Adrenal gland (tissue), 5 donors: ENCODE results near the gene HCRT.

Experiments used
- CTCF ChIP-seq, 6 experiments: fragments of 450-650 bp in 4 of 6; fragments of 200-600 bp in 2 of 6; sonication (generic) in 1 of 6; IDR thresholded peaks; 1 replicate in 5 of 6; 2 replicates in 1 of 6; pipeline versions ENCODE4 v1.5.1 to v1.8.0; 2016 to 2021; ENCODE audit warnings: antibody characterized with exemption in 6 of 6, mild to moderate bottlenecking in 2 of 6, moderate library complexity in 1 of 6
- POLR2A ChIP-seq, 2 donors: fragments of 450-650 bp; IDR thresholded peaks; one replicate each; pipeline ENCODE4 v1.6.1; 2017; ENCODE audit warnings: antibody characterized with exemption in 2 of 2, mild to moderate bottlenecking in 2 of 2, moderate library complexity in 1 of 2
- donor health status: DM: no; HTN: no; CAD: no.

- TF ChIP-seq CTCF (IDR thresholded peaks at IDR 0.05) (no peak), POLR2A (IDR thresholded peaks at IDR 0.05) (no peak)
Observed at GRCh38 chr17:42197564-42198156, 12.4 kb upstream of the HCRT start.
